CD4-positive, CD25-positive, alpha-beta regulatory T cell (primary cell): ENCODE measurements around the gene CERK. TPM values are rescaled to one million over a fixed set of nuclear protein-coding genes. Genes with fewer than 3 reads are reported as not detected.
A peak's percentile ranks its signal among the peaks of the same experiment; 100 is the strongest.

ENCODE experiments used
- ATAC-seq, 2 donors: fragments of 150-1000 bp; cut with Tn5 transposase; one replicate each; pipeline ENCODE4 v1.10.0; 2021; ENCODE audit warnings: low read depth in 2 of 2, moderate number of reproducible peaks in 2 of 2, moderate library complexity in 1 of 2
- DNase-seq, 3 donors: peaks; one replicate each; pipeline versions ENCODE4 v3.0.0 to v3.0.0-alpha.2; 2012 to 2022; ENCODE audit warnings: mixed read lengths in 1 of 3
- H3K27ac ChIP-seq: one replicate; pipeline ENCODE4 v1.7.0; 2013; ENCODE audit warnings: mild to moderate bottlenecking, low read length; ENCODE audit not compliant: insufficient read depth, poor library complexity, severe bottlenecking
- H3K27me3 ChIP-seq: one replicate; pipeline ENCODE4 v1.7.0; 2013; ENCODE audit warnings: low read length; ENCODE audit not compliant: control insufficient read depth, insufficient read depth
- H3K36me3 ChIP-seq: one replicate; pipeline ENCODE4 v1.7.0; 2013; ENCODE audit warnings: mild to moderate bottlenecking, low read length, moderate library complexity; ENCODE audit not compliant: control insufficient read depth, insufficient read depth
- H3K4me1 ChIP-seq: 2 replicates; pipeline ENCODE4 v1.7.0; 2013; ENCODE audit warnings: mild to moderate bottlenecking, low read length; ENCODE audit not compliant: insufficient read depth, control insufficient read depth, poor library complexity, severe bottlenecking
- H3K4me3 ChIP-seq: one replicate; pipeline ENCODE4 v1.7.0; 2013; ENCODE audit warnings: low read depth, mild to moderate bottlenecking, low read length, moderate library complexity
- H3K9me3 ChIP-seq, 2 experiments: 1 replicate in 1 of 2; 2 replicates in 1 of 2; pipeline ENCODE4 v1.7.0; 2013; ENCODE audit warnings: low read length in 2 of 2, mild to moderate bottlenecking in 1 of 2, moderate library complexity in 1 of 2; ENCODE audit not compliant: control insufficient read depth in 2 of 2
- H3K27ac Mint-ChIP-seq, 3 donors: one replicate each; pipeline ENCODE4 v1.8.0; 2020 to 2022; ENCODE audit warnings: mild to moderate bottlenecking in 3 of 3, mixed read lengths in 3 of 3, moderate library complexity in 2 of 3
- H3K27me3 Mint-ChIP-seq: one replicate; pipeline ENCODE4 v1.8.0; 2022; ENCODE audit warnings: mild to moderate bottlenecking, mixed read lengths
- H3K36me3 Mint-ChIP-seq: one replicate; pipeline ENCODE4 v1.8.0; 2020; ENCODE audit warnings: mixed read lengths
- H3K4me1 Mint-ChIP-seq, 4 donors: one replicate each; pipeline ENCODE4 v1.8.0; 2020 to 2022; ENCODE audit warnings: mixed read lengths in 4 of 4, mild to moderate bottlenecking in 1 of 4
- H3K4me3 Mint-ChIP-seq, 4 donors: one replicate each; pipeline ENCODE4 v1.8.0; 2020 to 2022; ENCODE audit warnings: mild to moderate bottlenecking in 4 of 4, mixed read lengths in 4 of 4, moderate library complexity in 3 of 4
- H3K9me3 Mint-ChIP-seq, 7 donors: one replicate each; pipeline ENCODE4 v1.8.0; 2020 to 2022; ENCODE audit warnings: mixed read lengths in 7 of 7, mild to moderate bottlenecking in 3 of 7, moderate library complexity in 2 of 7
- polyA plus RNA-seq, 4 donors: library from polyadenylated mRNA; unstranded; fragments of 300-500 nt; fragmentation: Illumina TruSeq; gene quantifications; one replicate each; pipeline ENCODE4 v1.2.3, GENCODE V29; 2021
- total RNA-seq: library from RNA; stranded (reverse); gene quantifications from one replicate; pipeline ENCODE4 v1.2.3, GENCODE V29; 2022

CERK gene
- total and polyA plus RNA-seq, 5 donors from 2014 or later: 75.5 to 105 (median 85.3) TPM

DNA sequence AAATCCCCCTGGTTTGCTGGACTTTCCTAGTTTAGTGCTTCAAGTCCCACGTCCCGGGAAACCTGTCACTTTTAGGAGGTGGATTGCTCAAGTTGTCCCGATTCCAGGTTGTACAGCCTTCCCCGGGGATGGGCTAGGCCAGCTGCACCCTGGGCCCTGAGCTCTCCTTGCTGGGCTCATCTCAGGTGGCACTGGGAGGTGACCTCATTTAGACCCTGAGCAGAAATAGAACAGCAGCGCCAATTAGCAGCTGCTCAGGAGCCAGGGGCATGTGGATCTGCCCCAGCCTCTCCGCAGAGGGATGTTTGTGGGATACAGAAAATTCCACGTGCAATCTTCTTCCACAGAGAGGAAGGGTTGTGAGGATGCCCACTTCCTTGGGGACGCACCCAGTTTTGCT is 9.6 kb upstream of the CERK start:
- Histone ChIP-seq H3K27ac (no peak overlapping the region), H3K9me3 (no peaks in the 10 kb centered on the region), H3K36me3 (no peaks in the 10 kb centered on the region), H3K27me3 (no peaks in the 10 kb centered on the region), H3K4me1 (peaks cover 28% of the 10 kb centered on the region), H3K4me3 (no peak overlapping the region)
- Mint-ChIP-seq H3K9me3 (peaks cover 0 to 4% (median 0%) of the 10 kb centered on the region in 7 donors), H3K36me3 (no peaks in the 10 kb centered on the region), H3K4me1 (peaks cover 5 to 31% (median 19%) of the 10 kb centered on the region in 4 donors), H3K4me3 (no peak overlapping the region), H3K27me3 (no peaks in the 10 kb centered on the region), H3K27ac (peak overlapping the region in 1 of 3 donors; percentile 31)
- ATAC-seq: no peak
- DNase-seq: no peak

DNA sequence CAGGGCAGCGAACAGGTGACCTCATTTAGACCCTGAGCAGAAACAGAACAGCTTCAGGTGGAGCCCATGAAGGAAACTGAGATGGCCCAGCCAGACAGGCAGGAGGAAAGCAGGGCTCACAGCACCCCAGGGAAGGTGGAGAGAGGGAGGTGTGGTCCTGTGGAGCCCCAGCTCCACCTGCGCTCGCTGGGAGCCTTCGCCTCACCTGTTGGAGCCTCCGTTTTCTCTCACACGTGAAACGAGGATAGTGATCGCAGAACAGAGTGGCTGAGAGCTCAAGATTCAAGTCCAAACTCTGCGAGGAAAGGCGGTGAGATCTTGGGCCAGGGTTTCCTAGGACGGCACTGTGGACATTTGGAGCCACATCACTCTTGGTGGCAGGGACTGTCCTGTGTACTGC is 8.6 kb upstream of the CERK start:
- Mint-ChIP-seq H3K4me1 (peaks cover 5 to 31% (median 19%) of the 10 kb centered on the region in 4 donors), H3K4me3 (no peak overlapping the region), H3K36me3 (no peaks in the 10 kb centered on the region), H3K27ac (peak overlapping the region in 1 of 3 donors; percentile 96), H3K9me3 (peaks cover 0 to 4% (median 0%) of the 10 kb centered on the region in 7 donors), H3K27me3 (no peaks in the 10 kb centered on the region)
- no peaks in the 10 kb centered on the region for H3K9me3 ChIP-seq
- no peak overlapping the region for H3K4me3 ChIP-seq
- H3K27me3 ChIP-seq: no peaks in the 10 kb centered on the region
- H3K27ac ChIP-seq: no peak overlapping the region
- DNase-seq (no peak), ATAC-seq (no peak)
- no peaks in the 10 kb centered on the region for H3K36me3 ChIP-seq
- peaks cover 28% of the 10 kb centered on the region for H3K4me1 ChIP-seq

- no peak overlapping the region for H3K27ac ChIP-seq
- ATAC-seq: no peak
- H3K4me3 ChIP-seq: no peak overlapping the region
- H3K36me3 ChIP-seq: no peaks in the 10 kb centered on the region
- H3K4me1 ChIP-seq: peaks cover 28% of the 10 kb centered on the region
- H3K36me3 Mint-ChIP-seq: no peaks in the 10 kb centered on the region
- DNase-seq: no peak
- H3K4me1 Mint-ChIP-seq: peaks cover 5 to 32% (median 19%) of the 10 kb centered on the region in 4 donors
- no peaks in the 10 kb centered on the region for H3K9me3 ChIP-seq
- H3K27ac Mint-ChIP-seq: peak overlapping the region in 2 of 3 donors; percentile 37 to 96
- H3K4me3 Mint-ChIP-seq: no peak overlapping the region
- no peaks in the 10 kb centered on the region for H3K27me3 ChIP-seq
- no peaks in the 10 kb centered on the region for H3K27me3 Mint-ChIP-seq
- H3K9me3 Mint-ChIP-seq: peaks cover 0 to 4% (median 0%) of the 10 kb centered on the region in 7 donors
Observed at GRCh38 chr22:46746192-46746591, 8.1 kb upstream of the CERK start.

DNA sequence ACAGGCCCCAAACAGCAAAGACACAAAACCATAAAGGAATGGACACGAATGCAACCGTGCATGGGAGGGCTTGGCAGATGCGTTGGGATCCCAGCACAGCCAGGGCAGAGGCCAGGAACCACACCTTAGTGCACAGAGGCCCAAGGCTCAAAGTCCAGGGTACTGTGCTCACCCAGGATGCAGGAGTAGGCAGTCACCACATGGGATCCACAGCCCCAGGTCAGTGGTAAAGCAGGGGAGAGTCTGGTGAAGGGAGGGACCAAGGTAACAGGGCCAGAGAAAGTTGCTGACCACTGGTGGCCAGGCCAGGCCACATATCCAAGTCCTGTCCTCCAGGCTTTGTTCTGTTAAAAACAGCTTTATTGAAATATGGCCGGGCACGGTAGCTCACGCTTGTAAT is 6.5 kb upstream of the CERK start:
- Mint-ChIP-seq H3K27me3 (no peaks in the 10 kb centered on the region), H3K9me3 (peaks cover 0 to 4% (median 0%) of the 10 kb centered on the region in 7 donors), H3K36me3 (no peaks in the 10 kb centered on the region), H3K4me1 (peaks cover 5 to 17% (median 10%) of the 10 kb centered on the region in 4 donors), H3K4me3 (no peak overlapping the region), H3K27ac (no peak overlapping the region)
- Histone ChIP-seq H3K4me1 (peaks cover 15% of the 10 kb centered on the region), H3K36me3 (no peaks in the 10 kb centered on the region), H3K9me3 (no peaks in the 10 kb centered on the region), H3K4me3 (no peak overlapping the region), H3K27ac (no peak overlapping the region), H3K27me3 (no peaks in the 10 kb centered on the region)
- no peak for DNase-seq
- no peak for ATAC-seq

GRCh38 chr22:46742576-46743221 is 4.6 kb upstream of the CERK start:
- H3K27me3 ChIP-seq: no peaks in the 10 kb centered on the region
- no peak overlapping the region for H3K27ac ChIP-seq
- ATAC-seq: no peak
- no peak for DNase-seq
- no peaks in the 10 kb centered on the region for H3K27me3 Mint-ChIP-seq
- peaks cover 0 to 16% (median 8%) of the 10 kb centered on the region in 4 donors for H3K4me1 Mint-ChIP-seq
- peak overlapping the region in 1 of 4 donors; percentile 77 for H3K4me3 Mint-ChIP-seq
- H3K4me1 ChIP-seq: peaks cover 14% of the 10 kb centered on the region
- H3K27ac Mint-ChIP-seq: no peak overlapping the region
- no peak overlapping the region for H3K4me3 ChIP-seq
- H3K36me3 ChIP-seq: no peaks in the 10 kb centered on the region
- H3K9me3 Mint-ChIP-seq: peaks cover 0 to 4% (median 0%) of the 10 kb centered on the region in 7 donors
- H3K36me3 Mint-ChIP-seq: no peaks in the 10 kb centered on the region
- no peaks in the 10 kb centered on the region for H3K9me3 ChIP-seq

- H3K4me3 ChIP-seq: no peak overlapping the region
- H3K27ac ChIP-seq: no peak overlapping the region
- peaks cover 3% of the 10 kb centered on the region for H3K36me3 Mint-ChIP-seq
- H3K4me1 Mint-ChIP-seq: peaks cover 0 to 19% (median 10%) of the 10 kb centered on the region in 4 donors
- H3K9me3 Mint-ChIP-seq: peaks cover 0 to 4% (median 0%) of the 10 kb centered on the region in 7 donors
- no peaks in the 10 kb centered on the region for H3K27me3 ChIP-seq
- no peaks in the 10 kb centered on the region for H3K36me3 ChIP-seq
- H3K27me3 Mint-ChIP-seq: peaks cover 4% of the 10 kb centered on the region
- no peaks in the 10 kb centered on the region for H3K9me3 ChIP-seq
- H3K27ac Mint-ChIP-seq: no peak overlapping the region
- peaks cover 14% of the 10 kb centered on the region for H3K4me1 ChIP-seq
- ATAC-seq (no peak), DNase-seq (no peak)
- peak overlapping the region in 1 of 4 donors; percentile 77 for H3K4me3 Mint-ChIP-seq
Observed at GRCh38 chr22:46741974-46742519, 4.0 kb upstream of the CERK start.

GRCh38 chr22:46740910-46741780 is 3.1 kb upstream of the CERK start:
- H3K4me3 Mint-ChIP-seq: peak overlapping the region; percentile 53 to 77 (median 59)

More at GRCh38 chr22:46740910-46741780, 3.1 kb upstream of the CERK start:
- Mint-ChIP-seq H3K4me1 (peaks cover 0 to 22% (median 15%) of the 10 kb centered on the region in 4 donors), H3K27me3 (peaks cover 8% of the 10 kb centered on the region), H3K9me3 (peaks cover 0 to 4% (median 0%) of the 10 kb centered on the region in 7 donors), H3K27ac (peak overlapping the region in 2 of 3 donors; percentile 58 to 62), H3K36me3 (peaks cover 3% of the 10 kb centered on the region)
- H3K36me3 ChIP-seq: no peaks in the 10 kb centered on the region
- H3K4me3 ChIP-seq: no peak overlapping the region
- H3K27ac ChIP-seq: no peak overlapping the region
- H3K27me3 ChIP-seq: no peaks in the 10 kb centered on the region
- ATAC-seq: no peak
- H3K9me3 ChIP-seq: no peaks in the 10 kb centered on the region
- H3K4me1 ChIP-seq: peaks cover 21% of the 10 kb centered on the region
- no peak for DNase-seq
